CD14-positive monocyte (primary cell): Measurements from ENCODE around the gene NUP205. TPM values are rescaled to one million over a fixed set of nuclear protein-coding genes. Genes with fewer than 3 reads are reported as not detected.

Experiments
- DNase-seq, 3 donors: peaks; one replicate each; pipeline ENCODE4 v3.0.0-alpha.2; 2011 to 2022
- H2AFZ ChIP-seq: 2 replicates; pipeline ENCODE4 v1.6.0; 2012; ENCODE audit warnings: mild to moderate bottlenecking, low read depth, low read length, inconsistent platforms; ENCODE audit not compliant: insufficient read depth, poor library complexity, severe bottlenecking
- H3K27ac ChIP-seq, 2 donors: 1 replicate in 1 of 2; 2 replicates in 1 of 2; pipeline ENCODE4 v1.5.1; 2012 to 2013; ENCODE audit warnings: low read length in 2 of 2, control low read depth in 1 of 2, inconsistent platforms in 1 of 2, low read depth in 1 of 2, mild to moderate bottlenecking in 1 of 2
- H3K27me3 ChIP-seq, 2 donors: one replicate each; pipeline versions ENCODE4 v1.6.0 to v1.6.1; 2011 to 2013; ENCODE audit warnings: low read length in 2 of 2; ENCODE audit not compliant: control insufficient read depth in 2 of 2, insufficient read depth in 2 of 2
- H3K36me3 ChIP-seq, 2 donors: replicated peaks in 1 of 2; 1 replicate in 1 of 2; 2 replicates in 1 of 2; pipeline versions ENCODE4 v1.5.1 to v1.6.1; 2012 to 2013; ENCODE audit warnings: low read length in 2 of 2, control low read depth in 1 of 2, inconsistent platforms in 1 of 2, mild to moderate bottlenecking in 1 of 2; ENCODE audit not compliant: insufficient read depth in 2 of 2, control insufficient read depth in 1 of 2
- H3K4me1 ChIP-seq, 2 donors: 1 replicate in 1 of 2; 2 replicates in 1 of 2; pipeline versions ENCODE4 v1.5.1 to v1.6.1; 2012 to 2013; ENCODE audit warnings: low read length in 2 of 2, control low read depth in 1 of 2, inconsistent platforms in 1 of 2, mild to moderate bottlenecking in 1 of 2, moderate library complexity in 1 of 2; ENCODE audit not compliant: insufficient read depth in 2 of 2, control insufficient read depth in 1 of 2
- H3K4me2 ChIP-seq: replicated peaks from 2 replicates; pipeline ENCODE3; 2012; ENCODE audit warnings: low read length, moderate library complexity, mild to moderate bottlenecking; ENCODE audit not compliant: poor library complexity, severe bottlenecking; ENCODE audit errors: extremely low read depth
- H3K4me3 ChIP-seq, 3 experiments: fragments of 200-600 bp in 1 of 3; sonication (generic) in 1 of 3; replicated peaks in 1 of 3; 1 replicate in 2 of 3; 2 replicates in 1 of 3; pipeline ENCODE4 v1.5.1; 2011 to 2013; ENCODE audit warnings: low read length in 3 of 3, mild to moderate bottlenecking in 3 of 3, control low read depth in 2 of 3, low read depth in 2 of 3, inconsistent platforms in 1 of 3, moderate library complexity in 1 of 3
- H3K79me2 ChIP-seq: 2 replicates; pipeline ENCODE4 v1.6.0; 2012; ENCODE audit warnings: mild to moderate bottlenecking, control low read depth, inconsistent platforms, low read length, moderate library complexity; ENCODE audit not compliant: insufficient read depth
- H3K9ac ChIP-seq: 2 replicates; pipeline ENCODE4 v1.6.0; 2017; ENCODE audit warnings: low read length, mild to moderate bottlenecking; ENCODE audit not compliant: insufficient read depth, poor library complexity, severe bottlenecking
- H3K9me3 ChIP-seq, 2 donors: replicated peaks in 1 of 2; 1 replicate in 1 of 2; 2 replicates in 1 of 2; pipeline versions ENCODE4 v1.5.1 to v1.6.1; 2012 to 2013; ENCODE audit warnings: low read length in 2 of 2, control low read depth in 1 of 2; ENCODE audit not compliant: control insufficient read depth in 1 of 2, insufficient read depth in 1 of 2
- H4K20me1 ChIP-seq: 2 replicates; pipeline ENCODE4 v1.6.0; 2012; ENCODE audit warnings: mild to moderate bottlenecking, low read length, control low read depth, moderate library complexity; ENCODE audit not compliant: insufficient read depth
- H3K27ac Mint-ChIP-seq, 7 donors: one replicate each; pipeline ENCODE4 v1.8.0; 2020; ENCODE audit warnings: mild to moderate bottlenecking in 7 of 7, mixed read lengths in 7 of 7, moderate library complexity in 6 of 7, inconsistent platforms in 2 of 7
- H3K27me3 Mint-ChIP-seq, 3 donors: one replicate each; pipeline ENCODE4 v1.8.0; 2021 to 2022; ENCODE audit warnings: low read depth in 3 of 3, mild to moderate bottlenecking in 3 of 3, mixed read lengths in 3 of 3, moderate library complexity in 3 of 3, inconsistent platforms in 1 of 3
- H3K36me3 Mint-ChIP-seq, 2 donors: one replicate each; pipeline ENCODE4 v1.8.0; 2020; ENCODE audit warnings: mixed read lengths in 2 of 2, inconsistent platforms in 1 of 2, mild to moderate bottlenecking in 1 of 2
- H3K4me1 Mint-ChIP-seq: one replicate; pipeline ENCODE4 v1.8.0; 2020; ENCODE audit warnings: mild to moderate bottlenecking, mixed read lengths
- H3K4me3 Mint-ChIP-seq, 2 donors: one replicate each; pipeline ENCODE4 v1.8.0; 2020; ENCODE audit warnings: mild to moderate bottlenecking in 2 of 2, mixed read lengths in 2 of 2, moderate library complexity in 1 of 2
- H3K9me3 Mint-ChIP-seq, 7 donors: one replicate each; pipeline ENCODE4 v1.8.0; 2020 to 2022; ENCODE audit warnings: mixed read lengths in 7 of 7, mild to moderate bottlenecking in 6 of 7, moderate library complexity in 6 of 7, inconsistent platforms in 2 of 7
- CTCF ChIP-seq: fragments of 200-600 bp; IDR thresholded peaks from one replicate; pipeline ENCODE4 v1.8.0; 2022; ENCODE audit warnings: antibody characterized with exemption, mild to moderate bottlenecking
- WGBS: methylation state at CpG from one replicate; pipeline ENCODE4 v1.1.5; 2013; ENCODE audit warnings: missing lambda C conversion rate; ENCODE audit not compliant: insufficient coverage; 5-methylcytosine and 5-hydroxymethylcytosine counted together
- intact Hi-C, 2 donors: fragments of 100-400 bp; cut with micrococcal nuclease; formaldehyde crosslinking; loops; one replicate each; pipeline versions ENCODE4 v1.15.0 to v1.15.1; 2023
- polyA plus RNA-seq, 3 donors: library from polyadenylated mRNA; depleted of rRNA in 1 of 3; unstranded in 2 of 3; stranded (reverse) in 1 of 3; fragments of 300-500 nt in 2 of 3; fragments of >200 nt in 1 of 3; fragmentation: Illumina TruSeq in 2 of 3; gene quantifications; 1 replicate in 2 of 3; 2 replicates in 1 of 3; pipeline ENCODE4 v1.2.3, GENCODE V29; 2012 to 2021

NUP205 gene
- polyA plus RNA-seq, 3 donors, result 10.9 to 15.2 (median 13.7) TPM

DNA sequence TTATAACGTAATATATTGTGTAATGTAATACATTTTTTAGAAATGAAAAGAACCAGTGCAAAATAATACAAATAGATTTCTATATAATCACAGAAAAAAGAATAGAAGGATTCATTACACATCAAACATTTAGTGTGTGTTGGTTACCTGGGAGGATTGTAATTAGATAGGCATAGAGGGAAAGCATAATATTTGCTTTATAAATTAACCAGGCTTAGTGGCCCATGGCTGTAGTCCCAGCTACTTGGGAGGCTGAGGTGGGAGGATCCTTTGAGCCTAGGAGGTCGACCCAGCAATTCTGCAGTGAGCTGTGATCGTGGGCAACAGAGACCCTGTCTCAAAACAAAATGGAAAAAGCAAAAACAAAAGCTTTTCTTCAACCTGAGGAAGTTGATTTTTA, 42.9 kb upstream of the NUP205 start:
- intact Hi-C loops, result loop anchor here in 1 of 2 donors (10.0 kb wide), 1 partner anchor 150 kb away; the partner anchor contains the start of gene STMP1
- WGBS, result no CpG with 5 or more reads among the region's 3 CpGs
- no peak for TF ChIP-seq CTCF

GRCh38 chr7:135517060-135517459, 40.7 kb upstream of the NUP205 start:
- DNase-seq, result no peak
- intact Hi-C loops, result loop anchor here in 1 of 2 donors (10.0 kb wide), 1 partner anchor 148 kb away; the partner anchor contains the start of gene STMP1
- Mint-ChIP-seq H3K27me3 (peaks cover 0 to 2% (median 2%) of the 10 kb centered on the region in 3 donors), H3K4me3 (no peak overlapping the region), H3K9me3 (no peaks in the 10 kb centered on the region), H3K27ac (no peak overlapping the region), H3K36me3 (no peaks in the 10 kb centered on the region), H3K4me1 (peaks cover 2% of the 10 kb centered on the region)
- H2AFZ ChIP-seq, result no peak overlapping the region
- no peak overlapping the region for H3K27ac ChIP-seq
- H3K4me3 ChIP-seq, result no peak overlapping the region
- no peaks in the 10 kb centered on the region for H3K27me3 ChIP-seq
- H3K36me3 ChIP-seq, result no peaks in the 10 kb centered on the region
- no peaks in the 10 kb centered on the region for H3K9me3 ChIP-seq
- no peak overlapping the region for H3K4me2 ChIP-seq
- no peaks in the 10 kb centered on the region for H3K79me2 ChIP-seq
- no peaks in the 10 kb centered on the region for H4K20me1 ChIP-seq
- TF ChIP-seq CTCF, result no peak
- H3K9ac ChIP-seq, result no peak overlapping the region
- WGBS, result 89% methylated on average over 1 of the region's 3 CpGs
- H3K4me1 ChIP-seq, result peaks cover 3% of the 10 kb centered on the region in 2 donors

More for the DNA sequence above, 42.9 kb upstream of the NUP205 start:
- Histone ChIP-seq H3K4me2 (no peak overlapping the region), H3K27ac (no peak overlapping the region), H3K79me2 (peaks cover under 1% of the 10 kb centered on the region), H3K36me3 (no peaks in the 10 kb centered on the region), H4K20me1 (no peaks in the 10 kb centered on the region), H3K9ac (no peak overlapping the region), H3K4me1 (peaks cover 8 to 11% of the 10 kb centered on the region in 2 donors), H3K27me3 (no peaks in the 10 kb centered on the region), H3K4me3 (no peak overlapping the region), H3K9me3 (no peaks in the 10 kb centered on the region), H2AFZ (no peak overlapping the region)
- Mint-ChIP-seq H3K36me3 (no peaks in the 10 kb centered on the region), H3K27me3 (peaks cover 0 to 2% (median 2%) of the 10 kb centered on the region in 3 donors), H3K4me3 (no peak overlapping the region), H3K9me3 (no peaks in the 10 kb centered on the region), H3K27ac (no peak overlapping the region), H3K4me1 (no peaks in the 10 kb centered on the region)
- DNase-seq, result no peak
